Non-pigmented ciliary epithelial cell (primary cell): ENCODE data around the gene PRKAG2.
"Not testable (repeated sequence)": the region's sequence is repeated elsewhere in the genome, so short reads cannot be mapped to it uniquely, and the experiment has no call there.

ENCODE experiments used
- DNase-seq: peaks from one replicate; pipeline ENCODE4 v3.0.0-alpha.2; 2010; ENCODE audit warnings: low read depth

Gene PRKAG2

DNA sequence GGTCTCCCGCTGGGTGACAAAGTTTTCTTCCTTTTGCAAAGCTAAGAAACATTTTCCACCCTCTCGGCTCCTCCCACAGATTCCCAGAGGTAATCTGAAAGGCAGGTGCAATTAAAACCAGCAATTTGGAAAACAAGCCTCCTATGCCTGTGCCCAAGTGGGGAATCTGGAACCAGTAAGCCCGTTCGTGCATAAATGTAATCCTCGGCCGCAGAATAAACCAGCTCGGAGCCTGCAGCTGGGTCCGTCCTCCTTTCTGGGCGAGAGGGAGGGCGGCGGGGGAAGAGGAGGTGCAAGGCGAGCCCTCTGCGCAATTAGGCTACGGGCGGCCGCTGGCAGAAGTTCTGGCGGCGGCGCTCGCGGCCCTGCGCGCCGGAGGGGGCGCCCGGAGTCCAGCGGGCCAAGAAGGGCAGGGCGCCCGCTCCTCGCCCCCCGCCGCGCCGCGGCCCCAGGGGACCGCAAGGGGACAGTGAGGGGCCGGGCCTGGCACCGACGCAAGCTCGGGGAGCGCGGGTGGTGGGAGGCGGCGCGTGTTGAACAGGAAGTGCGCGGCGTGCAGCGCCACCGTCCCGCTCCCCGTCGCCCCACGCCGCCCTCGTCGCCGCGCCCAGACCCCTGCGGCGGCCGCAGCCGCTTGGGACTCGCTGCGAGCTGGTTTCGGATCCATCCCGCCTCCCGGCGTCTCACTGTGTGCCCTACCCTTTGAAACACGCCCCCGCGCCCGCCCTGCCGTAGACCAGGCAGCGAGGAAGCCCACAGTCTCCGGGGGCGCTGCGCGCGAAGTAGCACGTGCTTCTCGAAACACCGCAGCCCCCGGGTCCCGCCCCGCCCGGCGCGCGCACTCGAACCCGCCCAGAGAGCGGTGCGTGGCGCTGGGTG, at the start of gene PRKAG2:
PRKAG2 (minus strand) TSS at position 217 of the 879 bp plus-strand sequence. CDS start 495 bp downstream, outside the sequence.
- DNase-seq: no peak

DNA sequence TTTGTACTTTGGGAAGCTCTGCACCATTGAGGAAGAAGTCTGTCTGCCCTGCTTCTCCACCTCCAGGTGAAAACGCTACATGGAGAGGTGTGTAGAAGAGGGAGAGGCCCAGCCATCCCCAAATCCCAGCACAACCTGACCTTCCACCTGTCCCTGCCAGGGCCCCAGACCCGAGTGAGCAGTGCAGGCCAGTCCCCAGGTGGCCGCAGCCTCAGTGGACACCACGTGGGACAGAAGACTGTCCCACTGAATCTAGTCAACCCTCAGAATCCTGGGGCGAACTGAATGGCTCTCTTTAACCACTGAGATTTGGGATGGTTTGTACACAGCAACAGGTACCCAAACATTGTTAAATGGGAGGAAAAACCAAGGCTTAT, 49.4 kb upstream of the PRKAG2 start:
- no peak for DNase-seq

- no peak for DNase-seq
These were observed 48.8 kb upstream of the PRKAG2 start for GRCh38 chr7:151925446-151926335.

DNA sequence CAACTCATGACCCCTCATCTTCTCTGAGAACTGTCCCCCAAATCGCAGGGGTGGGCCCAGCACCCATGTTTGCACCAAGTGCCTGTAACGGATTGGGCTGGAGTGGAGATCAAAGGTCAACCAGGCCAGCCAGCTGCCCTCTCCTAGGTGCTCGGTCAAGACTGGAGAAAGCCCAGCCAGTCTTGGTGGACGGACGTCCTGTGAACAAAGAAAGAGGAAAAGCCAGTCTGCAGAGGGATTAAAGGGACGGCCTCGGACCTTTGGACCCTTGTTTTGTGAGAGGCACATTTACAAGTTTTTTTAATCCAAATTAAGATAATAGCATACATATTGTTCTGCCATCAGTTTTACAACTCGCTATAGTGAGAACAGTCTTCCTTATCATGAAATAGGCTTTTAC, 47.6 kb upstream of the PRKAG2 start:
- no peak for DNase-seq

DNA sequence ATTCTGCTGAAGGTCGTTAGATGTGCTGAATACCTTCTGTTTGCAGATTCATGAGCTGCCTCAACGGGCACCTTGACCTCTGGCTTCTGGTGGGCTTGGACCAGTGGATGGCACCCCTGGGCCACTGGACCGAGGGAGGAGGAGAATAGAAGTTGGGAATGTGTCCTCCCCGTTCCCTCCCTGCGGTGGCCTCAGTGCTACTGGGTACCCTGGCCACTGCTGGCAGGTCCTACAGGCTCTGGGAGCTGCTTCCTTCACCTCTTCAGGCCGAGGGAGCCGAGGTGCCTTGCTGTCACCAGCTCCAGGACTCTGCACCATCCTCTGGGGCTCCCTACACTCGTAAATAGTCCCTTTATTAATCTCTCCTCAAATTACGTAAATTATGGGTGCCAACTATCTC, 47.1 kb upstream of the PRKAG2 start:
- no peak for DNase-seq

DNA sequence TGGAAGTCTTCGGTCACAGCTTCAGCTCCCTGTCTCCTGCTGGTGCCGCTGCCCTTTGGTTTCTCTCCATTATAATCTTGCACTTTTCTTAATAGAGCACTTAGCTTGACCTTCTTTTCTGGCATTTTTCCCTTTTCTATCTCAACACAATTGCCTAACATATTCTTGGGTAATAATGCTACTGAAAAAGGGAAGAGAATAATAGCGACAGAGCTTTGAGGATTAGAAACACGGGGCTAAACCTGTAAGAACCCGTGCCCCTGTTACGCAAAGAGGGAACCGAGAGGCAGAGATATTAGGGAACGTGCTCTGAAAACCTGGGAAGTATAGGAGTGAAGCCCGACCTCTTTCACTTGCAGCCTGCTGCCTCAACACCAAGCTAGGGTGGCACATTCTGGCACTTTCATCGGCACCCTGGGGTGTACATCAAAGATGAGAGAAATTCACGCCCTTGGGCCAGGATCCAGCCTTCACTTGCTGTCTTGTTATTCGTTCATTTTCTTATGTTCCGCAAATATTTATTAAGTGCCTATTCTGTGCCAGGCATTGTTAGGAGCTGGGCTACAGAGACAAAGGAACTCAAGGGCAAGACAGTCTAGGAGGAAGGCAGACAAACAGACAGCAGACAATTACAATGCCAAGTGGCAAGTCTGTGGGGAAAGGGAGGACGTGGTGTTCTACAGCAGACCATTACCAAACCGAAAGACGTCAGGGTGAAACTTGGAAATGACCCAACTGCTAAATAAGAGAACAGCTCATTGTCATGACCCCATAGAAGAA, 46.4 kb upstream of the PRKAG2 start:
- no peak for DNase-seq

DNA sequence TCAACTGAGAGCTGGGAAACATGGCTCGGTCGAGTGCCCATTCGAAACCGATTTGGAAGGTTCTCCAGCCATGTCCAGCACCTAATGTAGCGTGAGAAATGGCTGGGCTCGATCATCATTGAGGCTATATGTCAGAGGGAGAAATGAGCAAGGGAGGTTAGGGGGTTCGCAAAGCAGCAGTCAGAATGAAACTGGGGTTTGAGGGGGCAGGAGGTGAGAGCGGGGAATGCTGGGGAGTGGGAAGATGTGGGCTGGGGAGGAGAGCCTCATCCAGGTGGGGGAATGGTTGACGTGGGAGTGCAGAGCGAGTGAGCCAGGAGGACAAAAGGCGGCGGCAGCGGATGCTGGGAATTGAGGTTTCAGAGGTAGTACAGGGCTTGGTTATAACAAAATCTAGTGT, 44.5 kb upstream of the PRKAG2 start:
- no peak for DNase-seq

GRCh38 chr7:151920488-151920887, 43.6 kb upstream of the PRKAG2 start:
- no peak for DNase-seq

DNA sequence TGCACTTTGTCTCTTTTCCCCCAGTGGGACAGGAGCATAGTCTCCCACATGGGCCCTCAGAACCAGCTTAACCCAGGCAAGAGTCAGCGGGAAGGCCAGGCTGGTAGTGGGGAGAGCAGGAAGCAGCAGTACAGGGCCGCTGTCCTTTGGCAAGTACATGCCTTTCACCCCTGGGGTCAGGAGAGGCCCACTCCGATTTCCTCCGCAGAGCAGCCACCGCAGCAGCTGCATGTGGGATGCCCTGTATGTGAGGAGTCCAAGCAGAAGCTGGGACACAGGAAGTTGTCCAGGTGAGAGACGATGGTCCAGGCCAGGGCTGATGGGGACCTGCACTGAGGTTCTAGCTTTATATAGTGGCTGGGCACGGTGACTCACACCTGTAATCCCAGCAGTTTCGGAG, 42.7 kb upstream of the PRKAG2 start:
- DNase-seq: no peak

DNA sequence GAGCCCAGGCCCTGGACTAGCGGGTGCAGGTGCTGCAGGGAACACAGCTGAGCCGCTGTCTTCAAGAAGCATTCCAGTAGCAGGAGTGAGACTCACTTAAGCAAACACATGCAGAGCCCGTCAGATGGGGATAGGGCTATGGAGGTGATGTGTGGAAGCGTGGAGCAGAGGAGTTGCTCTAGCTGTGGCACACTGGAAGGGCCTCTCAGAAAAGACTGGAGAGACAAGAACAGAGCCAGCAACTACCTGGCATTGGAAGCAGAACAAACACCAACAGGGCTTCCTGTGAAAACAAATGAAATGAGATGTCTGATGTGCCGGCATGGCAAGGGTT, 41.6 kb upstream of the PRKAG2 start:
- DNase-seq: no peak

GRCh38 chr7:151917791-151918509, 41.0 kb upstream of the PRKAG2 start:
- DNase-seq: no peak

- no peak for DNase-seq
These were observed 37.1 kb upstream of the PRKAG2 start for GRCh38 chr7:151914051-151914450.

- not testable (repeated sequence) for DNase-seq
These were observed 33.7 kb upstream of the PRKAG2 start for GRCh38 chr7:151910655-151911054.

- DNase-seq: not testable (repeated sequence)
These were observed 30.2 kb upstream of the PRKAG2 start for GRCh38 chr7:151907115-151907514.

DNA sequence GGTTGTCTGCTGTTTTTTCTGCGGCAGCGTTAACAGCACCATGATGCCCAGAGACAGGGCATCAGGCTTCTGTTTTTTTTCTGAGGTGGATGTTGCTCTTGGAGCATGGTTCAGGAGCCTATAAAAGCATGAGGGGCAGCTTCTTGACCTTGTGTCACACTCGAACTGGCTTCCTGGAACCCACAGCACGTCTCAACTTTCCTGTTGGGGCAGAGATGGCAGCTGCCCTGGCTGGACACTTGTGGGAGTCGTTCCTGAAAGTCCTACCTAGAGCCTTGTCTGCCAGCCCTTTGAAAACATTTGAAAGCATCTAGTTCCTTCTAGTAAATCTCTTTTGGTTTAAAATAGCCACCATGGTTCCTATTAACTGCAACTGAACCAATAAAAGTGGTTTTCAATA, 28.9 kb upstream of the PRKAG2 start:
- DNase-seq: no peak

DNA sequence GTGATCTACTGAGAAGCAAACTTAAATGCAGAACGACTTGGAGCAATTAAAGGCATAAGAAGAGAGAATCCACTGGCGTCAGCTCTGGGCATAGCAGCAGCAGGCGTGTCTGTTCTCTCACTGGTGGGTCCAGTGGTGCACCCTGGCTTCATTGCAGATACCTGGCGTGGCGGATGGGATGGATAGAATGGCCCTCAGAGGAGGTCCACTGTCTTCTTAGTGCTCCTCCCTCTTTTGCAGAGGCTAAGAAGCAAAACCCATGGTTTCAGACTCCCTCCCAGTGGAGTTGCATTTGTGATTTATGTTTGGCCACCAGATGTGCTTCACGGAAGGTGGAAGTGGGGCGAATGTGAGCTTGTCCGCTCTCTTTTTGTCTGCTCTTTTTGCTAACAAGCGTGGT, 28.4 kb upstream of the PRKAG2 start:
- no peak for DNase-seq

DNA sequence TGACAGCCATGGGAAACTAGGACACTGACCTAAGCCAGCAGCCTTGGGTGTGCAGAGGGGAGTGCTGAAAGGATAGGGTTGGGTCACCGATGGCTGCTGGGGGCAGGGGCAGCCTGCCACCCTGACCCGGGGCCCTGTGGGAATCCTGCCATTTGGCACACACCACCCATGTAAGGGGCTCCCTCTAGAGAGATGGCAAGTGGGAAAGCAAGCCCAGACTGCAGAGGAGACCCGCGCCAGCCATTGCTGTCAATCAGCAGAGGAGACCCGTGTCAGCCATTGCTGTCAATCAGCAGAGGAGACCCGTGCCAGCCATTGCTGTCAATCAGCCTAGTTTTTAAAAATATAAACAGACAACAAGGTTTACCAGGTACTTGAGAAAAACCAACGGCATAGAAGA, 27.4 kb upstream of the PRKAG2 start:
- no peak for DNase-seq

GRCh38 chr7:151903249-151904032, 26.5 kb upstream of the PRKAG2 start:
- DNase-seq: no peak

GRCh38 chr7:151902311-151902710, 25.4 kb upstream of the PRKAG2 start:
- no peak for DNase-seq

DNA sequence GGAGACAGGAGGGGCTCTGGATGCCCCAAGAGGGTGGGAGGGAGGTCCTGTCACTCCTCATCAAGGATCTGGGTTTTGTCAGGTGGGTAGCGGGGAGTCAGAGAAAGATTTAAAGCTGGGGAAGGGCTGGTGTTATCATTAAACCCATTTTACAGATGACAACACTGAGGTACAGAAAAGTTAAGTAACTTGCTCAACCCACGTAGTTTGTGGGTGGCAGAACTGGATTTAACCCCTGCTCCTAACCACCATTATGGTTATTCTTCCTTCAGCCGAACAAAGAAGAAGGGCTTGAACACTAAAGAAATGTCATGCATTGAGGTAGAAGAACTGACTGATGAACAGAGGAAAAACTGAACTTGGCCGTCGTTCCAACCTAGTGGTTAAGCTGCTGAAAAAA, 24.9 kb upstream of the PRKAG2 start:
- DNase-seq: no peak
